Duodenal mucosa (tissue), 2 donors: ENCODE results near the gene RMC1.
A peak's percentile ranks its signal among the peaks of the same experiment; 100 is the strongest.

ENCODE experiments used
- H3K27ac ChIP-seq: one replicate; pipeline ENCODE4 v1.7.0; 2013; ENCODE audit warnings: low read depth, low read length
- H3K27me3 ChIP-seq, 2 donors: one replicate each; pipeline ENCODE4 v1.7.0; 2013; ENCODE audit warnings: low read length in 2 of 2, control low read depth in 1 of 2; ENCODE audit not compliant: insufficient read depth in 2 of 2, control insufficient read depth in 1 of 2
- H3K36me3 ChIP-seq, 2 donors: one replicate each; pipeline ENCODE4 v1.7.0; 2013; ENCODE audit warnings: low read length in 2 of 2, control low read depth in 1 of 2; ENCODE audit not compliant: insufficient read depth in 2 of 2, control insufficient read depth in 1 of 2
- H3K4me1 ChIP-seq, 2 donors: one replicate each; pipeline ENCODE4 v1.7.0; 2013; ENCODE audit warnings: low read length in 2 of 2, control low read depth in 1 of 2; ENCODE audit not compliant: insufficient read depth in 2 of 2, control insufficient read depth in 1 of 2
- H3K4me3 ChIP-seq, 2 donors: one replicate each; pipeline ENCODE4 v1.7.0; 2013; ENCODE audit warnings: low read length in 2 of 2, low read depth in 1 of 2
- H3K9ac ChIP-seq, 2 donors: one replicate each; pipeline ENCODE4 v1.7.0; 2013; ENCODE audit warnings: low read length in 2 of 2, low read depth in 1 of 2
- H3K9me3 ChIP-seq, 2 donors: one replicate each; pipeline ENCODE4 v1.7.0; 2013; ENCODE audit warnings: low read length in 2 of 2, control low read depth in 1 of 2; ENCODE audit not compliant: control insufficient read depth in 1 of 2

RMC1 gene

GRCh38 chr18:23503038-23503962 is at the start of gene RMC1:
Gene RMC1 (plus strand): TSS chr18:23503511. CDS start chr18:23503619, 108 bp downstream.
- Histone ChIP-seq H3K9ac (peak within 1 kb of the TSS; percentile 82 to 94), H3K9me3 (no peaks in the 10 kb centered on the region), H3K4me3 (peak within 1 kb of the TSS; percentile 80 to 91), H3K27me3 (no peaks in the 10 kb centered on the region), H3K4me1 (peaks cover 17 to 29% of the 10 kb centered on the region in 2 donors), H3K27ac (peak within 1 kb of the TSS; percentile 87), H3K36me3 (peaks cover 6 to 14% of the 10 kb centered on the region in 2 donors)

GRCh38 chr18:23453680-23454058 is 49.6 kb upstream of the RMC1 start:
- H3K9ac ChIP-seq: peak overlapping the region; percentile 100
- peaks cover 21 to 29% of the 10 kb centered on the region in 2 donors for H3K4me1 ChIP-seq
- H3K36me3 ChIP-seq: no peaks in the 10 kb centered on the region
- no peaks in the 10 kb centered on the region for H3K27me3 ChIP-seq
- H3K27ac ChIP-seq: peak overlapping the region; percentile 95
- peak overlapping the region; percentile 97 to 100 for H3K4me3 ChIP-seq
- H3K9me3 ChIP-seq: no peaks in the 10 kb centered on the region

- Histone ChIP-seq H3K9ac (no peak overlapping the region), H3K4me1 (peaks cover 46 to 54% of the 10 kb centered on the region in 2 donors), H3K27me3 (no peaks in the 10 kb centered on the region), H3K9me3 (no peaks in the 10 kb centered on the region), H3K4me3 (no peak overlapping the region), H3K36me3 (no peaks in the 10 kb centered on the region), H3K27ac (no peak overlapping the region)
These were observed 46.5 kb upstream of the RMC1 start for GRCh38 chr18:23456835-23457234.

- Histone ChIP-seq H3K27me3 (no peaks in the 10 kb centered on the region), H3K27ac (no peak overlapping the region), H3K4me3 (peak overlapping the region; percentile 1 to 44), H3K9ac (no peak overlapping the region), H3K4me1 (peaks cover 40 to 46% of the 10 kb centered on the region in 2 donors), H3K36me3 (peaks cover 9 to 17% of the 10 kb centered on the region in 2 donors), H3K9me3 (no peaks in the 10 kb centered on the region)
These were observed 44.3 kb upstream of the RMC1 start for GRCh38 chr18:23458830-23459529.

- Histone ChIP-seq H3K27ac (no peak overlapping the region), H3K36me3 (peaks cover 15 to 22% of the 10 kb centered on the region in 2 donors), H3K9me3 (no peaks in the 10 kb centered on the region), H3K9ac (no peak overlapping the region), H3K4me3 (peak overlapping the region; percentile 1 to 44), H3K27me3 (no peaks in the 10 kb centered on the region), H3K4me1 (peaks cover 36 to 41% of the 10 kb centered on the region in 2 donors)
These were observed 43.8 kb upstream of the RMC1 start for GRCh38 chr18:23459530-23459921.

- peaks cover 16 to 33% of the 10 kb centered on the region in 2 donors for H3K36me3 ChIP-seq
These were observed 42.7 kb upstream of the RMC1 start for GRCh38 chr18:23460285-23461273.

GRCh38 chr18:23462876-23463275 is 40.4 kb upstream of the RMC1 start:
- no peak overlapping the region for H3K27ac ChIP-seq
- H3K9me3 ChIP-seq: no peaks in the 10 kb centered on the region
- H3K9ac ChIP-seq: no peak overlapping the region
- no peak overlapping the region for H3K4me3 ChIP-seq
- no peaks in the 10 kb centered on the region for H3K27me3 ChIP-seq
- peaks cover 25 to 53% of the 10 kb centered on the region in 2 donors for H3K36me3 ChIP-seq
- peaks cover 32% of the 10 kb centered on the region in 2 donors for H3K4me1 ChIP-seq

More at GRCh38 chr18:23460285-23461273, 42.7 kb upstream of the RMC1 start:
- Histone ChIP-seq H3K4me1 (peaks cover 36 to 37% of the 10 kb centered on the region in 2 donors), H3K9me3 (no peaks in the 10 kb centered on the region), H3K27me3 (no peaks in the 10 kb centered on the region), H3K9ac (no peak overlapping the region), H3K27ac (peak overlapping the region; percentile 30), H3K4me3 (peak overlapping the region in 1 of 2 donors; percentile 34)

- Histone ChIP-seq H3K36me3 (peaks cover 48 to 89% of the 10 kb centered on the region in 2 donors), H3K4me3 (no peak overlapping the region), H3K9me3 (no peaks in the 10 kb centered on the region), H3K9ac (no peak overlapping the region), H3K27me3 (no peaks in the 10 kb centered on the region), H3K27ac (no peak overlapping the region), H3K4me1 (no peaks in the 10 kb centered on the region)
These were observed 34.4 kb upstream of the RMC1 start for GRCh38 chr18:23468753-23469459.
